Measurements from ENCODE around the gene NRG3.

NRG3 gene

GRCh38 chr10:82621680-82622079, 746.7 kb downstream of the NRG3 start:
- no peak for TF ChIP-seq CTCF (IDR thresholded peaks at IDR 0.05; ENCODE audit: insufficient read depth, low read depth, low read length, missing control alignments)
- H3K4me3 ChIP-seq (ENCODE audit: low read depth, low read length): no peak overlapping the region
- DNase-seq (ENCODE audit: low read depth): no peak

- DNase-seq (ENCODE audit: low read depth): no peak
- TF ChIP-seq CTCF (IDR thresholded peaks at IDR 0.05; ENCODE audit: insufficient read depth, low read depth, low read length, missing control alignments): no peak
- no peak overlapping the region for H3K4me3 ChIP-seq (ENCODE audit: low read depth, low read length)
These were observed 747.5 kb downstream of the NRG3 start for GRCh38 chr10:82622479-82622878.

- DNase-seq (ENCODE audit: low read depth): no peak
- H3K4me3 ChIP-seq (ENCODE audit: low read depth, low read length): no peak overlapping the region
- no peak for TF ChIP-seq CTCF (IDR thresholded peaks at IDR 0.05; ENCODE audit: insufficient read depth, low read depth, low read length, missing control alignments)
These were observed 750.7 kb downstream of the NRG3 start for GRCh38 chr10:82625512-82626189.

GRCh38 chr10:82628373-82628772, 753.4 kb downstream of the NRG3 start:
- H3K4me3 ChIP-seq (ENCODE audit: low read depth, low read length): no peak overlapping the region
- no peak for TF ChIP-seq CTCF (IDR thresholded peaks at IDR 0.05; ENCODE audit: insufficient read depth, low read depth, low read length, missing control alignments)
- no peak for DNase-seq (ENCODE audit: low read depth)

GRCh38 chr10:82643076-82643475, 768.1 kb downstream of the NRG3 start:
- DNase-seq (ENCODE audit: low read depth): no peak
- TF ChIP-seq CTCF (IDR thresholded peaks at IDR 0.05; ENCODE audit: insufficient read depth, low read depth, low read length, missing control alignments): no peak
- H3K4me3 ChIP-seq (ENCODE audit: low read depth, low read length): no peak overlapping the region

- DNase-seq (ENCODE audit: low read depth): no peak
- TF ChIP-seq CTCF (IDR thresholded peaks at IDR 0.05; ENCODE audit: insufficient read depth, low read depth, low read length, missing control alignments): no peak
- no peak overlapping the region for H3K4me3 ChIP-seq (ENCODE audit: low read depth, low read length)
These were observed 768.6 kb downstream of the NRG3 start for GRCh38 chr10:82643601-82644000.

- no peak for DNase-seq (ENCODE audit: low read depth)
- no peak for TF ChIP-seq CTCF (IDR thresholded peaks at IDR 0.05; ENCODE audit: insufficient read depth, low read depth, low read length, missing control alignments)
- no peak overlapping the region for H3K4me3 ChIP-seq (ENCODE audit: low read depth, low read length)
These were observed 770.2 kb downstream of the NRG3 start for GRCh38 chr10:82645221-82645620.

Measured in GM12865 (cell line).